HCT116 (cell line): ENCODE results near the gene ANKRD24. TPM values are rescaled to one million over a fixed set of nuclear protein-coding genes. Genes with fewer than 3 reads are reported as not detected.
A peak's percentile ranks its signal among the peaks of the same experiment; 100 is the strongest.

Experiments used
- ATAC-seq: fragments of 200-7000 bp; cut with Tn5 transposase; 2 replicates; pipeline ENCODE4 v1.9.1; 2020; ENCODE audit warnings: mild to moderate bottlenecking, moderate library complexity
- BruUV-seq: library from RNA; stranded (reverse); fragments of 400-500 nt; replicated peaks from 2 replicates; lab custom pipeline; 2021; lab: Mats Ljungman, UMichigan
- CTCF ChIA-PET: fragments of 300-600 bp; sonication (Branson Sonifier 250); formaldehyde crosslinking; loops from one replicate; lab custom pipeline; 2021; ENCODE audit warnings: antibody characterized with exemption; lab: Charles Lee
- POLR2A ChIA-PET: fragments of 300-600, 350-600 bp; sonication (Branson Sonifier 250); formaldehyde crosslinking; loops from one replicate; lab custom pipeline; 2021; ENCODE audit warnings: antibody characterized with exemption; lab: Charles Lee
- RAD21 ChIA-PET, 2 experiments: fragments of 300-600 bp; sonication (Branson Sonifier 250); formaldehyde crosslinking; loops; one replicate each; lab custom pipeline; 2023; ENCODE audit warnings: low total read pairs in 2 of 2; ENCODE audit not compliant: uncharacterized antibody in 2 of 2, unreplicated experiment in 2 of 2, low non-redundant PET in 1 of 2; lab: Charles Lee
- DNase-seq: peaks from one replicate; pipeline ENCODE4 v3.0.0-alpha.2; 2010; ENCODE audit warnings: low read depth, low spot score
- H2AFZ ChIP-seq: fragments of 200-600 bp; shearing (Covaris generic), sonication (generic); 2 replicates; pipeline ENCODE4 v1.6.1; 2017; ENCODE audit warnings: low read depth, mixed run types, mixed read lengths, antibody characterized with exemption, low read length; ENCODE audit not compliant: poor library complexity, severe bottlenecking
- H3K27ac ChIP-seq: 2 replicates; pipeline ENCODE4 v1.5.1; 2012; ENCODE audit warnings: low read depth, low read length
- H3K27me3 ChIP-seq: fragments of 200-600 bp; sonication (generic); 2 replicates; pipeline ENCODE4 v1.6.1; 2016; ENCODE audit warnings: mixed run types, low read length, mixed read lengths; ENCODE audit not compliant: insufficient read depth
- H3K36me3 ChIP-seq, 2 experiments: fragments of 200-500 bp in 1 of 2; fragments of 200-600 bp in 1 of 2; sonication (Bioruptor generic) in 1 of 2; sonication (generic) in 1 of 2; 2 replicates each; pipeline versions ENCODE4 v1.5.1 to v1.6.1; 2014 to 2016; ENCODE audit warnings: low read length in 2 of 2, inconsistent platforms in 1 of 2, mixed read lengths in 1 of 2, mixed run types in 1 of 2; ENCODE audit not compliant: insufficient read depth in 2 of 2, control insufficient read depth in 1 of 2
- H3K4me1 ChIP-seq, 2 experiments: fragments of 200-600 bp in 1 of 2; sonication (generic) in 1 of 2; 2 replicates each; pipeline versions ENCODE4 v1.5.1 to v1.6.1; 2012 to 2017; ENCODE audit warnings: low read length in 2 of 2, inconsistent platforms in 1 of 2, mild to moderate bottlenecking in 1 of 2, mixed read lengths in 1 of 2, mixed run types in 1 of 2, moderate library complexity in 1 of 2; ENCODE audit not compliant: insufficient read depth in 2 of 2, control insufficient read depth in 1 of 2
- H3K4me2 ChIP-seq: fragments of 200-600 bp; sonication (generic); 2 replicates; pipeline ENCODE4 v1.6.1; 2017; ENCODE audit warnings: mixed run types, low read length, mixed read lengths
- H3K4me3 ChIP-seq, 2 experiments: fragments of 200-600 bp in 1 of 2; sonication (generic) in 1 of 2; replicated peaks in 1 of 2; 2 replicates each; pipeline ENCODE4 v1.5.1; 2011 to 2016; ENCODE audit warnings: low read length in 2 of 2, control low read depth in 1 of 2, low read depth in 1 of 2, mild to moderate bottlenecking in 1 of 2, mixed read lengths in 1 of 2, mixed run types in 1 of 2
- H3K79me2 ChIP-seq: fragments of 200-600 bp; sonication (generic); 2 replicates; pipeline ENCODE4 v1.6.1; 2017; ENCODE audit warnings: mild to moderate bottlenecking, mixed run types, low read length, moderate library complexity, mixed read lengths; ENCODE audit not compliant: insufficient read depth
- H3K9ac ChIP-seq: fragments of 200-600 bp; sonication (generic); 2 replicates; pipeline ENCODE4 v1.6.1; 2016; ENCODE audit warnings: low read length, mixed read lengths
- H3K9me2 ChIP-seq: fragments of 200-600 bp; sonication (generic), shearing (Covaris generic); 2 replicates; pipeline ENCODE4 v1.6.1; 2017; ENCODE audit warnings: mixed run types, mild to moderate bottlenecking, moderate library complexity; ENCODE audit not compliant: insufficient read depth
- H3K9me3 ChIP-seq, 2 experiments: fragments of 200-500 bp in 1 of 2; fragments of 200-600 bp in 1 of 2; sonication (Bioruptor generic) in 1 of 2; sonication (generic) in 1 of 2; 2 replicates each; pipeline ENCODE4 v1.6.1; 2014 to 2017; ENCODE audit warnings: low read length in 2 of 2, mixed read lengths in 2 of 2, inconsistent platforms in 1 of 2, low read depth in 1 of 2, mild to moderate bottlenecking in 1 of 2, mixed run types in 1 of 2, moderate library complexity in 1 of 2; ENCODE audit not compliant: control insufficient read depth in 1 of 2, insufficient read depth in 1 of 2
- H4K20me1 ChIP-seq: fragments of 200-600 bp; sonication (generic), shearing (Covaris generic); 2 replicates; pipeline ENCODE4 v1.6.1; 2017; ENCODE audit warnings: mixed run types, mild to moderate bottlenecking, moderate library complexity; ENCODE audit not compliant: insufficient read depth
- ATF3 ChIP-seq: IDR thresholded peaks from 2 replicates; pipeline ENCODE4 v1.6.1; 2012
- CBX3 ChIP-seq: IDR thresholded peaks from 2 replicates; pipeline ENCODE4 v1.6.1; 2012; ENCODE audit warnings: low read depth
- MAX ChIP-seq: IDR thresholded peaks from 2 replicates; pipeline ENCODE4 v1.6.1; 2012
- POLR2AphosphoS5 ChIP-seq: IDR thresholded peaks from 2 replicates; pipeline ENCODE4 v1.6.1; 2011; ENCODE audit warnings: mild to moderate bottlenecking, low read depth, low read length, moderate library complexity
- RAD21 ChIP-seq: IDR thresholded peaks from 2 replicates; pipeline ENCODE4 v1.6.1; 2012; ENCODE audit warnings: low read depth, mild to moderate bottlenecking
- SIN3A ChIP-seq: IDR thresholded peaks from 2 replicates; pipeline ENCODE4 v1.6.1; 2012; ENCODE audit warnings: low read depth
- SP1 ChIP-seq: IDR thresholded peaks from 2 replicates; pipeline ENCODE4 v1.6.1; 2012; ENCODE audit warnings: low read depth
- SRF ChIP-seq: IDR thresholded peaks from 2 replicates; pipeline ENCODE4 v1.6.1; 2012; ENCODE audit warnings: low read depth
- TCF7L2 ChIP-seq: IDR thresholded peaks from 2 replicates; pipeline ENCODE4 v1.7.0; 2011; ENCODE audit warnings: borderline replicate concordance, inconsistent platforms; ENCODE audit not compliant: insufficient read depth, insufficient read length; ENCODE audit errors: extremely low read depth
- YY1 ChIP-seq: IDR thresholded peaks from 2 replicates; pipeline ENCODE4 v1.6.1; 2011; ENCODE audit warnings: low read length, low read depth, moderate library complexity, mild to moderate bottlenecking; ENCODE audit not compliant: insufficient replicate concordance; ENCODE audit errors: extremely low read depth
- ZFX ChIP-seq: fragments of 450-650 bp; IDR thresholded peaks from 2 replicates; pipeline ENCODE4 v1.6.1; 2017
- intact Hi-C: fragments of 100-400 bp; cut with micrococcal nuclease; formaldehyde crosslinking; loops from 2 replicates; pipeline ENCODE4 v1.10.0; 2022
- total RNA-seq: library from RNA; stranded (reverse); gene quantifications from one replicate; pipeline ENCODE4 v1.2.1, GENCODE V29; 2021; ENCODE audit not compliant: unreplicated experiment
- TF ChIP-seq, protein P1 (sequence below), 3 experiments: fragments of 200-600 bp in 1 of 3; sonication (generic) in 1 of 3; IDR thresholded peaks in 2 of 3; conservative IDR thresholded peaks in 1 of 3; 2 replicates each; pipeline ENCODE4 v1.5.1; 2012 to 2017; ENCODE audit warnings: low read depth in 2 of 3, low read length in 2 of 3, antibody characterized with exemption in 1 of 3, borderline replicate concordance in 1 of 3, control low read depth in 1 of 3, mild to moderate bottlenecking in 1 of 3, mixed read lengths in 1 of 3, mixed run types in 1 of 3, moderate library complexity in 1 of 3; ENCODE audit not compliant: insufficient read depth in 1 of 3

Gene ANKRD24
- total RNA-seq, 1 experiment from 2014 or later: 1.7 TPM

GRCh38 chr19:4267901-4268815 lies 85.7 kb downstream of the ANKRD24 start:
- Histone ChIP-seq H3K36me3 (peaks cover 2 to 14% of the 10 kb centered on the region in 2 experiments; a peak in 3 of 4 replicates), H3K79me2 (no peaks in the 10 kb centered on the region), H4K20me1 (no peaks in the 10 kb centered on the region), H3K9me3 (no peaks in the 10 kb centered on the region), H3K4me2 (no peak overlapping the region), H3K9me2 (no peaks in the 10 kb centered on the region), H3K9ac (no peak overlapping the region), H2AFZ (no peak overlapping the region), H3K4me1 (peaks cover 0 to 7% of the 10 kb centered on the region in 2 experiments; a peak in 1 of 4 replicates), H3K4me3 (no peak overlapping the region), H3K27ac (peak overlapping the region; percentile 18; the same call in 1 of the 2 replicates), H3K27me3 (no peaks in the 10 kb centered on the region)
- POLR2A ChIA-PET: no interaction called here
- TF ChIP-seq POLR2AphosphoS5 (no peak), SRF (no peak), YY1 (no peak), RAD21 (no peak), SIN3A (no peak), MAX (no peak), ZFX (no peak), CBX3 (no peak), SP1 (no peak), TCF7L2 (no peak), ATF3 (no peak)
- TF ChIP-seq, protein P1, sequence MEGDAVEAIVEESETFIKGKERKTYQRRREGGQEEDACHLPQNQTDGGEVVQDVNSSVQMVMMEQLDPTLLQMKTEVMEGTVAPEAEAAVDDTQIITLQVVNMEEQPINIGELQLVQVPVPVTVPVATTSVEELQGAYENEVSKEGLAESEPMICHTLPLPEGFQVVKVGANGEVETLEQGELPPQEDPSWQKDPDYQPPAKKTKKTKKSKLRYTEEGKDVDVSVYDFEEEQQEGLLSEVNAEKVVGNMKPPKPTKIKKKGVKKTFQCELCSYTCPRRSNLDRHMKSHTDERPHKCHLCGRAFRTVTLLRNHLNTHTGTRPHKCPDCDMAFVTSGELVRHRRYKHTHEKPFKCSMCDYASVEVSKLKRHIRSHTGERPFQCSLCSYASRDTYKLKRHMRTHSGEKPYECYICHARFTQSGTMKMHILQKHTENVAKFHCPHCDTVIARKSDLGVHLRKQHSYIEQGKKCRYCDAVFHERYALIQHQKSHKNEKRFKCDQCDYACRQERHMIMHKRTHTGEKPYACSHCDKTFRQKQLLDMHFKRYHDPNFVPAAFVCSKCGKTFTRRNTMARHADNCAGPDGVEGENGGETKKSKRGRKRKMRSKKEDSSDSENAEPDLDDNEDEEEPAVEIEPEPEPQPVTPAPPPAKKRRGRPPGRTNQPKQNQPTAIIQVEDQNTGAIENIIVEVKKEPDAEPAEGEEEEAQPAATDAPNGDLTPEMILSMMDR (IDR thresholded peaks at IDR 0.05 in 2 of 3, conservative IDR thresholded peaks at IDR 0.05 in 1 of 3; ENCODE audit: borderline replicate concordance in 1 of 3, insufficient read depth in 1 of 3, low read depth in 2 of 3, low read length in 2 of 3): no peak
- no peak for ATAC-seq
- intact Hi-C loops: loop anchor here (1.0 to 10.0 kb wide), 3 partner anchors 84 to 257 kb away; partner anchors contain the start of gene SH3GL1
- CTCF ChIA-PET: interaction anchor here (0.8 to 2.9 kb wide), 10 partner anchors 8 to 267 kb away, joined by 3 to 25 read pairs (median 7); partner anchors contain the start of genes CHAF1A, PLIN5 and YJU2
- no peak for DNase-seq
- no TSS peak for BruUV-seq
- RAD21 ChIA-PET: interaction anchor here (2.0 to 2.2 kb wide), 2 partner anchors 84 kb away, joined by 15 to 17 read pairs; no protein-coding TSS in a partner anchor
